ENCODE data around the gene THNSL1.

THNSL1 gene

DNA sequence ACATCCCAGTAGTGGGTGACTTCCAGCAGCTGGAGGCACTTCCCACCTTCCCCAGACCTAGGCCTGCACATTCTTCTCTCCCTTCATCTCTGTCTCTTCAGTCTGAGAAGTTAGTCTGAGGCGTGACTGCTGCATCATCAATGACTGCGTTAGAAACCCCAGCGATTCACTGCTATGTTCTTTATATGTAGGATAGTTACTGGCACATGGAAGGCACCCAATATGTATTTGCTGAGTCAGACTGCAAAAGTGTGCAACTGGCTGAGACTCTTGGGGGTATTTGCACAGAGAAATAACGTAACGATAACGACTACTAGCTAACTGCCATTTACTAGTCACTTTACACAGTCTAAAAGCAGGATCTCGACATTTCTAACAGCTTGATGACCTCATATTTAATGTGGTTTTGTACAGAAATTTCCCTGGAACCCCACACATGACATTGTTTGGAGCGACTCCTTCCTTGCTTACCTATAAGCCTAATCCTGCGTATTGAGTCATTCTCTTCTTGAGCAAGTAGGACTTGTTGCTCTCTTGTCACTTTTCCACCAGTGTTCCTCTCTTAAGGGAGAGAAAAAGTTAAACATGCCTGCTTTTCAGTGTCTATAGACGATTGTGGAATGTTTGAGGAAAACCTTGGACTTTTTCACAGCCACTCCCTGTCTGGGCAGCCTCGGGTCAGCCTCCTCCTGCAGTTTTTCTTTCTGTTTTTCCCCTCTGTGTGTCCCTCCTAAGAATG is 45.5 kb downstream of the THNSL1 start:
- no peak for DNase-seq

DNA sequence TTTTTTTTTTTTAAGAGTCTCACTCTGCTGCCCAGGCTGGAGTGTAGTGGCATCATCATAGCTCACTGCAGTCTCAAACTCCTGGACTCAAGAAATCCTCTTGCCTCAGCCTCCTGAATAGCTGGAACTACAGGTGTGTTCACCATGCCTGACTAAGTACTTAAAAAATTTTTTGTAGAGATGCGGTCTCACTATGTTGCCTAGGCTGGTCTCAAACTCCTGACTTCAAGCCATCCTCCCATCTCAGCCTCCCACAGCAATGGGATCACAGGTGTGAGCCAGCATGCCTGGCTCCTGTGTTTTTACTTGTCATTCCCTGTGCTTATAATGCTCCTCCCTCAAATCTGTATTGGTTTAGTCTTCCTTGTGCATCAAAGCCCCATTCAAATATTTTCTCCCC is 46.7 kb downstream of the THNSL1 start:
- DNase-seq = no peak

DNA sequence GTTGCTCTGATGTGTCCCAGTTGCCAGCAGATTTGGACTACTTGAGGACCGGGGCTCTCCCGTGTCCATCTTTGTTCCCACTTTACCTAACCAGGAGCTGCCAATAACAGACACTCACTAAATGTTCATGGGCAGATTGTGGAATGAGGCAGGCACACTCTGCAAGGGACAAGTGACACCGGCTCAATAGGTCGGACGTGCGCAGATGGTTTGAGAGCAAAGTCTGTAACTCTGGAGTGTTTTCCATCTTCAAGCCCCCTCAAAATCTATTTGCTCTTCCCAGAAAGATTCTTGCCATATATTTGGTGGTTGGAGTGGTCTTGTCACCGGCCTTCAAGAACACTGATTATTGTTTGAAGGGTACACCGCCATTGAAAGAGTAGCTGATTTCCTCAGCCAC is 47.2 kb downstream of the THNSL1 start:
- DNase-seq = no peak

DNA sequence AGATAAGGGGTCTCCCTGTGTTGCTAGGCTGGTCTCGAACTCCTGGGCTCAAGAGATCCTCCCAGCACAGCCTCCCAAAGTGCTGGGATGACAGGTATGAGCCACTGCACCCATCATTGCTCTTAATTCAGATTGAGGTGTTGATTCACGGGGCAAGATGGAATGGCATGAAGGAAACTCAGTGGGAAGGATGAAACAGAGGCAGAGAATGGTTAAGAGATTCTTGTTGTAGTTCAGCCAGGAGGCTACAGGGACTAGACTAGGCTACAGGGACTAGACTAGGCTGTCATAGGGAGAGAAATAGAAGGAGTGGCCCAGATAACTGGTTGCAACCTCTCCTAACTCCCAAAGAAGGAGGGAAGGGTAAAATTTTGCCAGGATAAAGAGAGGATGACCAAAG is 48.0 kb downstream of the THNSL1 start:
- DNase-seq = no peak

- no peak for DNase-seq
Observed at GRCh38 chr10:25065761-25066476, 49.5 kb downstream of the THNSL1 start.

- DNase-seq = no peak
Observed at GRCh38 chr10:25068152-25069058, 52.0 kb downstream of the THNSL1 start.

DNA sequence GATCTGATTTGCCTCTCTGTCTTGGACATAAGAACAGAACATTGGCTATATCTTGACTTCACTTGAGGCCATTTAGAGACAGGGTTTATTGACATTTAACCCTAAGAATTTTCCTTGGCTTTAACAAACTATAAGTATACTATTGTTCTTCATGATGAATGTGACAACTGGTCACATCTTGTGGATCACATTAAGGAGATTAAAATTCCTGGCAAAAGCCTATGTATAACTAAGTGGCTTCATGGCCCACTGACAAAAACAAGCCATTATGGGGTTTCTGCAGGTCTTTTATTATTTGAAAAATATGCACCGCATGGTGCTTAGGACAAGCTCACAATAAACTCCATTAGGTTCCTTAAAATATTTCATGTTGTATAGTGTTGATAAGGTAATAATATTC is 54.8 kb downstream of the THNSL1 start:
- no peak for DNase-seq

DNA sequence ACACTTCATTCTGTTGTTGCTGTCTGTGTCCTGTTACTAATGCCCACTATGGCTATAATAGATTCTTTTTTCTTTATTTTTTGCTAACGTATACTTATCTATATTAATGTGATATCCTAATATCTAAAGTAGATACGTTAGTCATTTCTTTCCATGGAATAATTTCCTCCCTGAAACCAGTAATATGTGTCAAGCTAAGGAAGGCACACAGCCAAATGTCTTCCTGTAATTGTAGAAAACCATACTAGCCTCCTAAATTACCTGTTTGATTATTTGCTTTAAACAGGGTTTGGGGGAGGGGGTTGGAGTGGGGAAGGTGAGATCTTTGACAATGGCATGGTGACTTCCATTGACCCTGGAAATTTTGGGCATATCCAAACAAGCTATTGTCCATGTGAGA is 56.4 kb downstream of the THNSL1 start:
- DNase-seq = no peak

- DNase-seq = no peak
Observed at GRCh38 chr10:25075825-25076224, 59.4 kb downstream of the THNSL1 start.
